Measurements from ENCODE around the gene SLC44A3. TPM values are rescaled to one million over a fixed set of nuclear protein-coding genes. Genes with fewer than 3 reads are reported as not detected.

SLC44A3 gene
- total and polyA plus RNA-seq, 2 experiments from 2014 or later = 2.9 to 4.5 TPM

DNA sequence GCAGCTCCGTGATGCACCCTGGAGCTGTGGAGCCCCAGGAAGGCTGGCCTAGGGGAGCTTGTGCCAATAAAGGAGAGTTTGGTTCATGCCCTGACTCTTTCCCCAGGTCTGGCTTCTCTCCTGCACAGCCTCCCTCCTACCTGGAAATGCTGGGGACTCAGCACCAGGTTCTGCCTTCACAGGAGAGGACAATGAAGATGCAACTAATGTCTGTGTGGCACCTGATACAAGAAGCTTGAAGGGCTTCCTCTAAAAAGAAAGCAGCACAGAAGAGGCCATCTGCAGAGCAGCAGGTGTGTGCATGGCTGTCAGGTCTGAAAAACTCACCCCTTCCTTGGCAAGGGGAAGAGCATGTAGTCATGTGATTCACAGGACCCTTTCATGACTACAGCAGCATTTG, 43.7 kb upstream of the SLC44A3 start:
- ATAC-seq = no peak
- H3K27me3 Mint-ChIP-seq (ENCODE audit: insufficient read depth, low read depth, poor library complexity) = no peaks in the 10 kb centered on the region
- no peaks in the 10 kb centered on the region for H3K9me2 ChIP-seq (ENCODE audit: insufficient read depth)

More for the DNA sequence above, 43.7 kb upstream of the SLC44A3 start:
- Mint-ChIP-seq H3K9me3 (no peaks in the 10 kb centered on the region), H3K4me1 (peaks cover 9% of the 10 kb centered on the region; the same call in 2 of the 3 replicates), H3K27ac (no peak overlapping the region), H3K4me3 (no peak overlapping the region), H3K36me3 (ENCODE audit: low read depth) (no peaks in the 10 kb centered on the region)
- no peak for DNase-seq (ENCODE audit: low spot score)
- H2AFZ ChIP-seq = no peak overlapping the region
- no peaks in the 10 kb centered on the region for H4K20me1 ChIP-seq (replicated peaks; ENCODE audit: insufficient read depth)
- no peaks in the 10 kb centered on the region for H3K4me1 ChIP-seq (ENCODE audit: insufficient read depth)
- no peak for TF ChIP-seq ZNF331 (CRISPR knock-in tag; IDR thresholded peaks at IDR 0.05; ENCODE audit: low read depth)
- TF ChIP-seq CREB1 (CRISPR knock-in tag; IDR thresholded peaks at IDR 0.05; ENCODE audit: low read depth) = no peak
- TF ChIP-seq STAT1 (IDR thresholded peaks at IDR 0.05; ENCODE audit: unreplicated experiment) = no peak
- no peak for TF ChIP-seq ZNF114 (CRISPR knock-in tag; IDR thresholded peaks at IDR 0.05)
- no peak for TF ChIP-seq POLR2AphosphoS5 (IDR thresholded peaks at IDR 0.05; ENCODE audit: low read depth)
- no peak for TF ChIP-seq EZH2phosphoT487 (IDR thresholded peaks at IDR 0.05; ENCODE audit: unreplicated experiment)
- TF ChIP-seq CTCF (conservative IDR thresholded peaks at IDR 0.05; ENCODE audit: low read depth in 2 of 2) = no peak
- TF ChIP-seq, protein P1, sequence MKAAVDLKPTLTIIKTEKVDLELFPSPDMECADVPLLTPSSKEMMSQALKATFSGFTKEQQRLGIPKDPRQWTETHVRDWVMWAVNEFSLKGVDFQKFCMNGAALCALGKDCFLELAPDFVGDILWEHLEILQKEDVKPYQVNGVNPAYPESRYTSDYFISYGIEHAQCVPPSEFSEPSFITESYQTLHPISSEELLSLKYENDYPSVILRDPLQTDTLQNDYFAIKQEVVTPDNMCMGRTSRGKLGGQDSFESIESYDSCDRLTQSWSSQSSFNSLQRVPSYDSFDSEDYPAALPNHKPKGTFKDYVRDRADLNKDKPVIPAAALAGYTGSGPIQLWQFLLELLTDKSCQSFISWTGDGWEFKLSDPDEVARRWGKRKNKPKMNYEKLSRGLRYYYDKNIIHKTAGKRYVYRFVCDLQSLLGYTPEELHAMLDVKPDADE (IDR thresholded peaks at IDR 0.05) = no peak
- TF ChIP-seq REST (IDR thresholded peaks at IDR 0.05; ENCODE audit: unreplicated experiment) = no peak
- TF ChIP-seq, protein P2, sequence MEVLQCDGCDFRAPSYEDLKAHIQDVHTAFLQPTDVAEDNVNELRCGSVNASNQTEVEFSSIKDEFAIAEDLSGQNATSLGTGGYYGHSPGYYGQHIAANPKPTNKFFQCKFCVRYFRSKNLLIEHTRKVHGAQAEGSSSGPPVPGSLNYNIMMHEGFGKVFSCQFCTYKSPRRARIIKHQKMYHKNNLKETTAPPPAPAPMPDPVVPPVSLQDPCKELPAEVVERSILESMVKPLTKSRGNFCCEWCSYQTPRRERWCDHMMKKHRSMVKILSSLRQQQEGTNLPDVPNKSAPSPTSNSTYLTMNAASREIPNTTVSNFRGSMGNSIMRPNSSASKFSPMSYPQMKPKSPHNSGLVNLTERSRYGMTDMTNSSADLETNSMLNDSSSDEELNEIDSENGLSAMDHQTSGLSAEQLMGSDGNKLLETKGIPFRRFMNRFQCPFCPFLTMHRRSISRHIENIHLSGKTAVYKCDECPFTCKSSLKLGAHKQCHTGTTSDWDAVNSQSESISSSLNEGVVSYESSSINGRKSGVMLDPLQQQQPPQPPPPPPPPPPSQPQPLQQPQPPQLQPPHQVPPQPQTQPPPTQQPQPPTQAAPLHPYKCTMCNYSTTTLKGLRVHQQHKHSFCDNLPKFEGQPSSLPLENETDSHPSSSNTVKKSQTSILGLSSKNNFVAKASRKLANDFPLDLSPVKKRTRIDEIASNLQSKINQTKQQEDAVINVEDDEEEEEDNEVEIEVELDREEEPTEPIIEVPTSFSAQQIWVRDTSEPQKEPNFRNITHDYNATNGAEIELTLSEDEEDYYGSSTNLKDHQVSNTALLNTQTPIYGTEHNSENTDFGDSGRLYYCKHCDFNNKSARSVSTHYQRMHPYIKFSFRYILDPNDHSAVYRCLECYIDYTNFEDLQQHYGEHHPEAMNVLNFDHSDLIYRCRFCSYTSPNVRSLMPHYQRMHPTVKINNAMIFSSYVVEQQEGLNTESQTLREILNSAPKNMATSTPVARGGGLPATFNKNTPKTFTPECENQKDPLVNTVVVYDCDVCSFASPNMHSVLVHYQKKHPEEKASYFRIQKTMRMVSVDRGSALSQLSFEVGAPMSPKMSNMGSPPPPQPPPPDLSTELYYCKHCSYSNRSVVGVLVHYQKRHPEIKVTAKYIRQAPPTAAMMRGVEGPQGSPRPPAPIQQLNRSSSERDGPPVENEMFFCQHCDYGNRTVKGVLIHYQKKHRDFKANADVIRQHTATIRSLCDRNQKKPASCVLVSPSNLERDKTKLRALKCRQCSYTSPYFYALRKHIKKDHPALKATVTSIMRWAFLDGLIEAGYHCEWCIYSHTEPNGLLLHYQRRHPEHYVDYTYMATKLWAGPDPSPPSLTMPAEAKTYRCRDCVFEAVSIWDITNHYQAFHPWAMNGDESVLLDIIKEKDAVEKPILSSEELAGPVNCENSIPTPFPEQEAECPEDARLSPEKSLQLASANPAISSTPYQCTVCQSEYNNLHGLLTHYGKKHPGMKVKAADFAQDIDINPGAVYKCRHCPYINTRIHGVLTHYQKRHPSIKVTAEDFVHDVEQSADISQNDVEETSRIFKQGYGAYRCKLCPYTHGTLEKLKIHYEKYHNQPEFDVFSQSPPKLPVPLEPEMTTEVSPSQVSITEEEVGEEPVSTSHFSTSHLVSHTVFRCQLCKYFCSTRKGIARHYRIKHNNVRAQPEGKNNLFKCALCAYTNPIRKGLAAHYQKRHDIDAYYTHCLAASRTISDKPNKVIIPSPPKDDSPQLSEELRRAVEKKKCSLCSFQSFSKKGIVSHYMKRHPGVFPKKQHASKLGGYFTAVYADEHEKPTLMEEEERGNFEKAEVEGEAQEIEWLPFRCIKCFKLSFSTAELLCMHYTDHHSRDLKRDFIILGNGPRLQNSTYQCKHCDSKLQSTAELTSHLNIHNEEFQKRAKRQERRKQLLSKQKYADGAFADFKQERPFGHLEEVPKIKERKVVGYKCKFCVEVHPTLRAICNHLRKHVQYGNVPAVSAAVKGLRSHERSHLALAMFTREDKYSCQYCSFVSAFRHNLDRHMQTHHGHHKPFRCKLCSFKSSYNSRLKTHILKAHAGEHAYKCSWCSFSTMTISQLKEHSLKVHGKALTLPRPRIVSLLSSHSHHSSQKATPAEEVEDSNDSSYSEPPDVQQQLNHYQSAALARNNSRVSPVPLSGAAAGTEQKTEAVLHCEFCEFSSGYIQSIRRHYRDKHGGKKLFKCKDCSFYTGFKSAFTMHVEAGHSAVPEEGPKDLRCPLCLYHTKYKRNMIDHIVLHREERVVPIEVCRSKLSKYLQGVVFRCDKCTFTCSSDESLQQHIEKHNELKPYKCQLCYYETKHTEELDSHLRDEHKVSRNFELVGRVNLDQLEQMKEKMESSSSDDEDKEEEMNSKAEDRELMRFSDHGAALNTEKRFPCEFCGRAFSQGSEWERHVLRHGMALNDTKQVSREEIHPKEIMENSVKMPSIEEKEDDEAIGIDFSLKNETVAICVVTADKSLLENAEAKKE (CRISPR knock-in tag; IDR thresholded peaks at IDR 0.05) = no peak
- no peak for TF ChIP-seq EZH2 (IDR thresholded peaks at IDR 0.05; ENCODE audit: low read depth, unreplicated experiment)
- TF ChIP-seq JUNB (IDR thresholded peaks at IDR 0.05; ENCODE audit: unreplicated experiment) = no peak
- no peak for TF ChIP-seq NANOG (IDR thresholded peaks at IDR 0.05; ENCODE audit: borderline replicate concordance)
- no peak overlapping the region for H3K27ac ChIP-seq (ENCODE audit: low read depth)
- no peaks in the 10 kb centered on the region for H3K27me3 ChIP-seq (ENCODE audit: insufficient read depth)
- H3K36me3 ChIP-seq (ENCODE audit: insufficient read depth) = no peaks in the 10 kb centered on the region
- no peak overlapping the region for H3K4me3 ChIP-seq
- H3K79me2 ChIP-seq (replicated peaks; ENCODE audit: insufficient read depth) = no peaks in the 10 kb centered on the region
- no peak overlapping the region for H3K4me2 ChIP-seq
- no peaks in the 10 kb centered on the region for H3F3A ChIP-seq (replicated peaks; ENCODE audit: low read depth)

Measured in GM23338 (cell line).